DOHH2 (cell line): ENCODE data around the gene PSAP.

Experiments used
- H3F3A ChIP-seq: fragments of 200-600 bp; sonication (generic), shearing (Covaris generic); 2 replicates; pipeline ENCODE4 v1.6.0; 2016; ENCODE audit warnings: antibody characterized with exemption, mild to moderate bottlenecking; ENCODE audit not compliant: control insufficient read depth, insufficient read depth
- H3K27ac ChIP-seq: fragments of 200-600 bp; sonication (generic); 2 replicates; pipeline ENCODE4 v1.5.1; 2014; ENCODE audit warnings: low read depth, mild to moderate bottlenecking, low read length, moderate library complexity
- H3K27me3 ChIP-seq: fragments of 200-600 bp; sonication (generic); 2 replicates; pipeline ENCODE4 v1.6.1; 2014; ENCODE audit warnings: mild to moderate bottlenecking, low read length, mixed read lengths; ENCODE audit not compliant: control insufficient read depth
- H3K36me3 ChIP-seq: fragments of 200-600 bp; sonication (generic); 2 replicates; pipeline ENCODE4 v1.6.1; 2014; ENCODE audit warnings: mild to moderate bottlenecking, low read length, moderate library complexity, mixed read lengths; ENCODE audit not compliant: control insufficient read depth
- H3K4me1 ChIP-seq: fragments of 200-600 bp; sonication (generic); 2 replicates; pipeline ENCODE4 v1.6.1; 2014; ENCODE audit warnings: mild to moderate bottlenecking, low read length, mixed read lengths; ENCODE audit not compliant: control insufficient read depth
- H3K4me2 ChIP-seq: fragments of 200-600 bp; sonication (generic); 2 replicates; pipeline ENCODE4 v1.6.0; 2014; ENCODE audit warnings: mild to moderate bottlenecking, low read length, moderate library complexity
- H3K4me3 ChIP-seq: fragments of 200-600 bp; sonication (generic); 2 replicates; pipeline ENCODE4 v1.5.1; 2014; ENCODE audit warnings: mild to moderate bottlenecking, low read length, mixed read lengths
- H3K79me2 ChIP-seq: fragments of 200-600 bp; sonication (generic); 2 replicates; pipeline ENCODE4 v1.6.1; 2014; ENCODE audit warnings: mild to moderate bottlenecking, low read length, mixed read lengths; ENCODE audit not compliant: control insufficient read depth
- H3K9me2 ChIP-seq: fragments of 200-600 bp; sonication (generic); replicated peaks from 2 replicates; pipeline ENCODE4 v1.6.1; 2014; ENCODE audit warnings: mild to moderate bottlenecking, low read length, mixed read lengths; ENCODE audit not compliant: control insufficient read depth
- H3K9me3 ChIP-seq: fragments of 200-600 bp; sonication (generic); 2 replicates; pipeline ENCODE4 v1.6.1; 2014; ENCODE audit warnings: antibody characterized with exemption, low read length, mixed read lengths; ENCODE audit not compliant: control insufficient read depth, insufficient read depth
- H4K20me1 ChIP-seq: fragments of 200-600 bp; sonication (generic); 2 replicates; pipeline ENCODE4 v1.6.0; 2014; ENCODE audit warnings: low read depth, mild to moderate bottlenecking, antibody characterized with exemption, low read length, moderate library complexity; ENCODE audit not compliant: control insufficient read depth, insufficient read depth
- EZH2phosphoT487 ChIP-seq: fragments of 200-600 bp; sonication (generic); IDR thresholded peaks from 2 replicates; pipeline ENCODE4 v1.6.1; 2017; ENCODE audit warnings: borderline replicate concordance, mild to moderate bottlenecking, antibody characterized with exemption, low read length, moderate library complexity, mixed read lengths
- TF ChIP-seq, protein P1 (sequence below): fragments of 200-600 bp; sonication (generic); IDR thresholded peaks from one replicate; pipeline ENCODE4 v1.5.1; 2014; ENCODE audit warnings: antibody characterized with exemption, mild to moderate bottlenecking, low read depth, low read length; ENCODE audit not compliant: poor library complexity, severe bottlenecking

Gene PSAP

DNA sequence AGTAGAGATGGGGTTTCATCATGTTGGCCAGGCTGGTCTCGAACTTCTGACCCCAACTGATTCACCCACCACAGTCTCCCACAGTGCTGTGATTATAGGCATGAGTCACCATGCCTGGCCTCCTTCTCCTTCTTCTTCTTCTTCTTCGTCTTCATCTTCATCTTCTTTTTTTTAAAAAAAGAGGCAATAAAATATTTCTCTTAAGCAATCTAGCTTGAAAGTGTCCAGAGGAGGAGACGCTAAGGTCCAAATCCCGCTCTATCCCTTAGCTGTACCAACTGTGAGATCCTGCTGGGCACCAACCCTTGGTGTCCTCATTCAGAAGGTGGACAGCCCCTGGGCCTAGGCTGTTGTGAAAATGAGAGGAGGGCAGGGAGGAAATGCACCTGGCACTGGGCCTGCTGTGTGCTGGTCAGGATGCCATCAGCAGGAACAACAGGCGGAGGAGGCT lies 13.9 kb upstream of the PSAP start:
- Histone ChIP-seq H3K4me2 (no peak overlapping the region), H3F3A (no peaks in the 10 kb centered on the region), H3K79me2 (no peaks in the 10 kb centered on the region), H3K9me3 (no peaks in the 10 kb centered on the region), H3K27ac (no peak overlapping the region), H3K4me1 (peaks cover 6% of the 10 kb centered on the region), H3K4me3 (no peak overlapping the region), H4K20me1 (no peaks in the 10 kb centered on the region), H3K36me3 (no peaks in the 10 kb centered on the region), H3K27me3 (no peaks in the 10 kb centered on the region), H3K9me2 (no peaks in the 10 kb centered on the region)
- TF ChIP-seq, protein P1, sequence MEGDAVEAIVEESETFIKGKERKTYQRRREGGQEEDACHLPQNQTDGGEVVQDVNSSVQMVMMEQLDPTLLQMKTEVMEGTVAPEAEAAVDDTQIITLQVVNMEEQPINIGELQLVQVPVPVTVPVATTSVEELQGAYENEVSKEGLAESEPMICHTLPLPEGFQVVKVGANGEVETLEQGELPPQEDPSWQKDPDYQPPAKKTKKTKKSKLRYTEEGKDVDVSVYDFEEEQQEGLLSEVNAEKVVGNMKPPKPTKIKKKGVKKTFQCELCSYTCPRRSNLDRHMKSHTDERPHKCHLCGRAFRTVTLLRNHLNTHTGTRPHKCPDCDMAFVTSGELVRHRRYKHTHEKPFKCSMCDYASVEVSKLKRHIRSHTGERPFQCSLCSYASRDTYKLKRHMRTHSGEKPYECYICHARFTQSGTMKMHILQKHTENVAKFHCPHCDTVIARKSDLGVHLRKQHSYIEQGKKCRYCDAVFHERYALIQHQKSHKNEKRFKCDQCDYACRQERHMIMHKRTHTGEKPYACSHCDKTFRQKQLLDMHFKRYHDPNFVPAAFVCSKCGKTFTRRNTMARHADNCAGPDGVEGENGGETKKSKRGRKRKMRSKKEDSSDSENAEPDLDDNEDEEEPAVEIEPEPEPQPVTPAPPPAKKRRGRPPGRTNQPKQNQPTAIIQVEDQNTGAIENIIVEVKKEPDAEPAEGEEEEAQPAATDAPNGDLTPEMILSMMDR = no peak
- no peak for TF ChIP-seq EZH2phosphoT487

DNA sequence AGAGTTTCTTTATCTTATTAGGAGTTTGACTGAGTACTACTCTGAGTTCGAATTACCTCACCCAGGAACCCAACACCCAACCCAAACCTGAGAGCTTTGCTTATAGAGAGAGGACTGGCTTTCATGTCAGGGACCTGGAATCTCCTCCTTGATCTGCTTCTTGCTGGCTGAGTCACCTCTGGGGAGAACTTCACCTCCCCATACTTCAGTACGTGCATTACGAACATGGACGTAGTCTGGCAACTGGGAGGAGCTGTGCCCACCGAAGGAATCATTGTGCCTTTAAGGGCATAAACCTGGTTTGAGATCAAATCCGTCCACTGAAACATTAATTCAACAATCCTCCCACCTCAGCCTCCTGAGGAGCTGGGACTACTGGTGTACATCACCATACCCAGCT lies 12.2 kb upstream of the PSAP start:
- no peak for TF ChIP-seq EZH2phosphoT487
- TF ChIP-seq, protein P1 = no peak
- no peaks in the 10 kb centered on the region for H3K9me2 ChIP-seq
- H4K20me1 ChIP-seq = no peaks in the 10 kb centered on the region
- H3F3A ChIP-seq = no peaks in the 10 kb centered on the region
- H3K36me3 ChIP-seq = no peaks in the 10 kb centered on the region
- H3K4me1 ChIP-seq = peaks cover 11% of the 10 kb centered on the region
- H3K79me2 ChIP-seq = no peaks in the 10 kb centered on the region
- no peaks in the 10 kb centered on the region for H3K9me3 ChIP-seq
- H3K27ac ChIP-seq = no peak overlapping the region
- no peak overlapping the region for H3K4me2 ChIP-seq
- no peak overlapping the region for H3K4me3 ChIP-seq
- peaks cover 4% of the 10 kb centered on the region; the same call in 1 of the 2 replicates for H3K27me3 ChIP-seq

DNA sequence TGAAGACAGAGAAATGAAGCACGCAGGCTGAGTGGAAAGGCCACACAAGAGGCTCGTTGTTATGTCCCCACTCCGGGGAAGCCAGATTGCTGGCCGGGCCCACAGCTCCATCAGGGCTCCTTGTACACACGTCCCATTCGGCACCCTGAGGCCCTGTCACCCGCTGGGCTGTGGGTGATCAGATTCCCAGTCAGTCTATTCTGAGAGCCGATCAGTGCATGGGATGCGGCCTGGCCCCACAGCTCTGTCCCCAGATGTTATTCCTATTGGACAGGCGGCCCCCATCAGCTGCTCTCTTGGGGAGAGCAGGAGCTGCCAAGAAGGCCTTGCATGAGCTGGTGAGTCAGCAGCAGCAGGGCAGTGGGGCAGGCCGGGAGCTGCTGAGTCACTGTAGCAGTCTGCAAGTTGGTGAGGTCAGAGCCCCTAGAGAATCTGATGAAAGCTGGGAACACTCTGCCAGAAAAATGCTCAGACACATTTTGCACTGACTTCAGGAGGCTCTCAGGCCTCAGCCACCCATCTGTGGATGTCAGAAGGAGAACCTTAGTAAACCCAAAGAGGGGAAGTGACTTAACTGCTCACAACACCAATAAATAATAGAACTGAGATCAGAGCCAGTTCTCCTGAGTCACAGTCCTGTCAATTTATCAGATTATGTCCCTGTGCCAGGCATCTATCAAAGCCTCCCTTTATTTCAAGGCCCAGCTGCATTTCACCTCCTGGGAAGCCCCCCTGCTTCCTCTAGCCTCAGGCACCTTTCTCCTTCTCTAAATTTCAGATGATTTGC lies 9.4 kb upstream of the PSAP start:
- no peaks in the 10 kb centered on the region for H4K20me1 ChIP-seq
- peaks cover 11% of the 10 kb centered on the region for H3K4me1 ChIP-seq
- H3K79me2 ChIP-seq = no peaks in the 10 kb centered on the region
- no peaks in the 10 kb centered on the region for H3F3A ChIP-seq
- no peaks in the 10 kb centered on the region for H3K36me3 ChIP-seq
- H3K9me2 ChIP-seq = no peaks in the 10 kb centered on the region
- H3K4me3 ChIP-seq = no peak overlapping the region
- H3K27me3 ChIP-seq = peaks cover 6% of the 10 kb centered on the region; the same call in 1 of the 2 replicates
- no peak overlapping the region for H3K4me2 ChIP-seq
- H3K9me3 ChIP-seq = no peaks in the 10 kb centered on the region
- no peak overlapping the region for H3K27ac ChIP-seq
- TF ChIP-seq EZH2phosphoT487 = no peak
- TF ChIP-seq, protein P1 = no peak
